PC-9 (cell line): ENCODE results near the gene CCNL2. TPM values are rescaled to one million over a fixed set of nuclear protein-coding genes. Genes with fewer than 3 reads are reported as not detected.

ENCODE experiments used
- BruUV-seq: library from RNA; stranded (reverse); fragments of 400-500 nt; replicated peaks from 2 replicates; lab custom pipeline; 2021; lab: Mats Ljungman, UMichigan
- CTCF ChIA-PET: fragments of 300-600 bp; sonication (Branson Sonifier 250); formaldehyde crosslinking; loops from one replicate; lab custom pipeline; 2022; ENCODE audit warnings: antibody characterized with exemption; lab: Charles Lee
- POLR2A ChIA-PET: fragments of 300-600 bp; sonication (Branson Sonifier 250); formaldehyde crosslinking; loops from one replicate; lab custom pipeline; 2022; ENCODE audit warnings: antibody characterized with exemption; ENCODE audit not compliant: unreplicated experiment; lab: Charles Lee
- DNase-seq, 2 experiments: peaks; one replicate each; pipeline versions ENCODE4 v3.0.0 to v3.0.0-alpha.2; 2015 to 2022; ENCODE audit warnings: mixed read lengths in 1 of 2
- H2AFZ ChIP-seq: fragments of 200-600 bp; sonication (generic); 2 replicates; pipeline ENCODE4 v1.8.1; 2017; ENCODE audit warnings: antibody characterized with exemption
- H3F3A ChIP-seq: fragments of 200-600 bp; sonication (generic); 2 replicates; pipeline ENCODE4 v1.8.1; 2017; ENCODE audit warnings: antibody characterized with exemption, mild to moderate bottlenecking, low read depth; ENCODE audit not compliant: insufficient read depth
- H3K27ac ChIP-seq: fragments of 200-600 bp; sonication (generic); 2 replicates; pipeline ENCODE4 v1.6.1; 2016; ENCODE audit warnings: mixed run types
- H3K27me3 ChIP-seq: fragments of 200-600 bp; sonication (generic); 2 replicates; pipeline ENCODE4 v1.6.1; 2016; ENCODE audit warnings: low read depth, mixed run types; ENCODE audit not compliant: insufficient read depth
- H3K36me3 ChIP-seq: fragments of 200-600 bp; sonication (generic); 2 replicates; pipeline ENCODE4 v1.6.1; 2016; ENCODE audit warnings: low read depth, mixed run types
- H3K4me1 ChIP-seq: fragments of 200-600 bp; sonication (generic); replicated peaks from 2 replicates; pipeline ENCODE4 v1.6.1; 2016; ENCODE audit warnings: mixed run types; ENCODE audit not compliant: insufficient read depth
- H3K4me2 ChIP-seq: fragments of 200-600 bp; sonication (generic); 2 replicates; pipeline ENCODE4 v1.6.1; 2017; ENCODE audit warnings: mixed run types
- H3K4me3 ChIP-seq: fragments of 200-600 bp; sonication (generic); 2 replicates; pipeline ENCODE4 v1.6.1; 2016; ENCODE audit warnings: mixed run types
- H3K79me2 ChIP-seq: fragments of 200-600 bp; sonication (generic); 2 replicates; pipeline ENCODE4 v1.6.1; 2017; ENCODE audit warnings: low read depth, mixed run types
- H3K9me2 ChIP-seq: fragments of 200-600 bp; sonication (generic); 2 replicates; pipeline ENCODE4 v1.8.1; 2017; ENCODE audit warnings: mild to moderate bottlenecking; ENCODE audit not compliant: insufficient read depth
- H3K9me3 ChIP-seq: fragments of 200-600 bp; sonication (generic); 2 replicates; pipeline ENCODE4 v1.8.1; 2016; ENCODE audit warnings: low read depth; ENCODE audit not compliant: insufficient read depth
- H4K20me1 ChIP-seq: fragments of 200-600 bp; sonication (generic); 2 replicates; pipeline ENCODE4 v1.8.1; 2017; ENCODE audit not compliant: insufficient read depth
- EZH2 ChIP-seq: fragments of 200-600 bp; sonication (generic); IDR thresholded peaks from 2 replicates; pipeline ENCODE4 v1.8.0; 2017; ENCODE audit warnings: antibody characterized with exemption, low read depth
- intact Hi-C: fragments of 100-400 bp; cut with micrococcal nuclease; formaldehyde crosslinking; loops from one replicate; pipeline ENCODE4 v1.10.0; 2022; ENCODE audit not compliant: unreplicated experiment
- total RNA-seq: library from RNA; stranded (reverse); gene quantifications from 2 replicates; pipeline ENCODE4 v1.2.3, GENCODE V29; 2021
- TF ChIP-seq, protein P1 (sequence below): fragments of 200-600 bp; sonication (generic); conservative IDR thresholded peaks from 2 replicates; pipeline ENCODE4 v1.6.1; 2017; ENCODE audit warnings: mixed run types, antibody characterized with exemption, mild to moderate bottlenecking, moderate library complexity

CCNL2 gene
- total RNA-seq, 1 experiment from 2014 or later: 162 TPM

- Histone ChIP-seq H3K4me2 (peak overlapping the region; percentile 85), H4K20me1 (no peaks in the 10 kb centered on the region), H3K27ac (peak overlapping the region; percentile 86), H3K36me3 (no peaks in the 10 kb centered on the region), H3K4me1 (peaks cover 64% of the 10 kb centered on the region), H3K9me2 (no peaks in the 10 kb centered on the region), H3K9me3 (no peaks in the 10 kb centered on the region), H2AFZ (peak overlapping the region; percentile 79), H3F3A (peaks cover 33% of the 10 kb centered on the region; the same call in 1 of the 2 replicates), H3K4me3 (peak overlapping the region; percentile 45; the same call in 1 of the 2 replicates), H3K79me2 (peaks cover 5% of the 10 kb centered on the region; the same call in 1 of the 2 replicates), H3K27me3 (no peaks in the 10 kb centered on the region)
- CTCF ChIA-PET: no interaction called here
- DNase-seq: peak; percentile 61 to 68
- TF ChIP-seq, protein P1, sequence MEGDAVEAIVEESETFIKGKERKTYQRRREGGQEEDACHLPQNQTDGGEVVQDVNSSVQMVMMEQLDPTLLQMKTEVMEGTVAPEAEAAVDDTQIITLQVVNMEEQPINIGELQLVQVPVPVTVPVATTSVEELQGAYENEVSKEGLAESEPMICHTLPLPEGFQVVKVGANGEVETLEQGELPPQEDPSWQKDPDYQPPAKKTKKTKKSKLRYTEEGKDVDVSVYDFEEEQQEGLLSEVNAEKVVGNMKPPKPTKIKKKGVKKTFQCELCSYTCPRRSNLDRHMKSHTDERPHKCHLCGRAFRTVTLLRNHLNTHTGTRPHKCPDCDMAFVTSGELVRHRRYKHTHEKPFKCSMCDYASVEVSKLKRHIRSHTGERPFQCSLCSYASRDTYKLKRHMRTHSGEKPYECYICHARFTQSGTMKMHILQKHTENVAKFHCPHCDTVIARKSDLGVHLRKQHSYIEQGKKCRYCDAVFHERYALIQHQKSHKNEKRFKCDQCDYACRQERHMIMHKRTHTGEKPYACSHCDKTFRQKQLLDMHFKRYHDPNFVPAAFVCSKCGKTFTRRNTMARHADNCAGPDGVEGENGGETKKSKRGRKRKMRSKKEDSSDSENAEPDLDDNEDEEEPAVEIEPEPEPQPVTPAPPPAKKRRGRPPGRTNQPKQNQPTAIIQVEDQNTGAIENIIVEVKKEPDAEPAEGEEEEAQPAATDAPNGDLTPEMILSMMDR: no peak
- no peak for TF ChIP-seq EZH2
- BruUV-seq: no TSS peak
- intact Hi-C loops: loop anchor here (2.0 to 10.0 kb wide), 3 partner anchors 27 to 89 kb away; partner anchors contain the start of genes DVL1 and MRPL20
- POLR2A ChIA-PET: interaction anchor here (0.5 to 0.7 kb wide), 3 partner anchors 72 to 1554 kb away, joined by 3 to 7 read pairs (median 3); no protein-coding TSS in a partner anchor
Observed at GRCh38 chr1:1433804-1434130, 34.6 kb upstream of the CCNL2 start.

DNA sequence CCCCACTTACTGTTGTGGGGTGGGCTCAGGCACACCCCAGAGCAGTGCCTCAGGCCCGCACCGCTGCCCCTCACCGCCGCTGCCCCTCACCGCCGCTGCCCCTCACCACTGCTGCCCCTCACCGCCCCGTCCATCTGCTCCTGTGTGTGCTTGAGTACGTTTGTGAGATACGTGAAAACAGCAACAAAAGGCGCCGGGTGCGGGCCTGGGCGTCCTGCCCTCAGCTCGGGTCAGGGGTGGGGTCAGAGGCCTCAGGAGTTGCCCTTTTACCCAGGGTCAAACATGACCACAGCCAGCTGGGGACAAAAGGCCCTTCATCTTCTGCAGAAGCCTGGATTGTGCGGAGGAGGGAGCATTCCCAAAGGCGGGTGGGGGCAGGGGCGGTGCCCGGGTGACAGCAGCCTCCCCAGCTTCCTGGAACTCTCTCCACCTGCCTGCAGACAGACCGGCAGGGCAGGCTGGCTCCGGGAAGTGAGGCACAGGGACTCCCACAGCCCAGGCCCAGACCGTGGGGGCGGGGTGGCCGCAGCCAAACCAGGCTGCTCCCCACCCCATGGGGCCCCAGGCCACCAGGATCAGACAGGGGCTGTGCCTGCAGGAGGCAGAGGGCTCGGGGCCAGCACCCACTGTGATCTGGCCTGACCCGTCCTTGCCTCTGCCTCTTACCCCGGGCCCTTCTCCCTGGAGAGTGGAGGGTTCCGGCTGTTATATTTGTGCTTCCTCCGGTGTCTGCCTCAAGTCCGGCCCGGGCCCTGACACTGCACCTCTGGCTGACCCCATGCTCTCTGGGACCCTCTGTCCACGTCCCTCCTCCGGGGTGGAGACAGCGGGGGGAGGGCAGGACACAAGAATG lies 34.0 kb upstream of the CCNL2 start:
- no TSS peak for BruUV-seq
- Histone ChIP-seq H3F3A (peaks cover 33% of the 10 kb centered on the region; the same call in 1 of the 2 replicates), H3K4me1 (peaks cover 64% of the 10 kb centered on the region), H4K20me1 (no peaks in the 10 kb centered on the region), H2AFZ (peak overlapping the region; percentile 79), H3K79me2 (peaks cover 5% of the 10 kb centered on the region; the same call in 1 of the 2 replicates), H3K4me3 (peak overlapping the region; percentile 45; the same call in 1 of the 2 replicates), H3K9me3 (no peaks in the 10 kb centered on the region), H3K4me2 (peak overlapping the region; percentile 85), H3K9me2 (no peaks in the 10 kb centered on the region), H3K27ac (peak overlapping the region; percentile 86), H3K27me3 (no peaks in the 10 kb centered on the region), H3K36me3 (no peaks in the 10 kb centered on the region)
- ChIA-PET POLR2A (interaction anchor here (0.5 to 0.7 kb wide), 3 partner anchors 73 to 1554 kb away, joined by 3 to 7 read pairs (median 3); no protein-coding TSS in a partner anchor), CTCF (no interaction called here)
- no peak for TF ChIP-seq EZH2
- TF ChIP-seq, protein P1: no peak; the same call in 1 of the 2 replicates
- peak; percentile 82 to 95 for DNase-seq
- intact Hi-C loops: loop anchor here (1.0 to 10.0 kb wide), 4 partner anchors 11 to 88 kb away; partner anchors contain the start of genes DVL1 and MRPL20

- TF ChIP-seq, protein P1: no peak
- TF ChIP-seq EZH2: no peak
- H3K4me2 ChIP-seq: peak overlapping the region; percentile 85
- peak overlapping the region; percentile 51 for H3K27ac ChIP-seq
- H3K4me3 ChIP-seq: peak overlapping the region; percentile 52; the same call in 1 of the 2 replicates
- H3F3A ChIP-seq: peaks cover 33% of the 10 kb centered on the region; the same call in 1 of the 2 replicates
- ChIA-PET POLR2A (interaction anchor here (0.9 kb wide), 1 partner anchor 12 kb away, joined by 3 read pairs; no protein-coding TSS in a partner anchor), CTCF (interaction anchor here (0.8 kb wide), 1 partner anchor 34 kb away, joined by 3 read pairs; the partner anchor contains the start of gene CCNL2)
- H4K20me1 ChIP-seq: no peaks in the 10 kb centered on the region
- H3K9me2 ChIP-seq: no peaks in the 10 kb centered on the region
- BruUV-seq: TSS peak; percentile 46
- DNase-seq: peak in 1 of 2 experiments; percentile 18
- no peaks in the 10 kb centered on the region for H3K36me3 ChIP-seq
- peaks cover 64% of the 10 kb centered on the region for H3K4me1 ChIP-seq
- peak overlapping the region; percentile 66; the same call in 1 of the 2 replicates for H2AFZ ChIP-seq
- H3K9me3 ChIP-seq: no peaks in the 10 kb centered on the region
- peaks cover 5% of the 10 kb centered on the region; the same call in 1 of the 2 replicates for H3K79me2 ChIP-seq
- intact Hi-C loops: loop anchor here (1.0 to 10.0 kb wide), 4 partner anchors 10 to 88 kb away; partner anchors contain the start of genes DVL1 and MRPL20
- no peaks in the 10 kb centered on the region for H3K27me3 ChIP-seq
Observed at GRCh38 chr1:1432274-1432950, 33.3 kb upstream of the CCNL2 start.
